GM19395 (cell line): Measurements from ENCODE around the gene ZNF467.
A peak's percentile ranks its signal among the peaks of the same experiment; 100 is the strongest.

Experiments used
- ATAC-seq: cut with Tn5 transposase; IDR thresholded peaks from one replicate; pipeline ENCODE4 v1.9.1; 2021; ENCODE audit warnings: mild to moderate bottlenecking, moderate library complexity; ENCODE audit not compliant: unreplicated experiment

Gene ZNF467

GRCh38 chr7:149716007-149716931, 57.1 kb downstream of the ZNF467 start:
- no peak for ATAC-seq

GRCh38 chr7:149715476-149715875, 57.9 kb downstream of the ZNF467 start:
- peak; percentile 9 for ATAC-seq

GRCh38 chr7:149714910-149715471, 58.4 kb downstream of the ZNF467 start:
- peak; percentile 26 for ATAC-seq
